HG03103 (cell line): Measurements from ENCODE around the gene TMEM163.
"Not testable (repeated sequence)": the region's sequence is repeated elsewhere in the genome, so short reads cannot be mapped to it uniquely, and the experiment has no call there.

Source experiments
- ATAC-seq: cut with Tn5 transposase; IDR thresholded peaks from one replicate; pipeline ENCODE4 v1.9.1; 2021; ENCODE audit warnings: low read depth; ENCODE audit not compliant: unreplicated experiment

TMEM163 gene

GRCh38 chr2:134586326-134586965 is 132.4 kb downstream of the TMEM163 start:
- no peak for ATAC-seq

- ATAC-seq = no peak
These were observed 134.7 kb downstream of the TMEM163 start for GRCh38 chr2:134583997-134584520.

- ATAC-seq = no peak
These were observed 135.3 kb downstream of the TMEM163 start for GRCh38 chr2:134583462-134583861.

GRCh38 chr2:134582547-134582899 is 136.3 kb downstream of the TMEM163 start:
- no peak for ATAC-seq

GRCh38 chr2:134581877-134582546 is 136.8 kb downstream of the TMEM163 start:
- ATAC-seq = no peak

- ATAC-seq = no peak
These were observed 140.5 kb downstream of the TMEM163 start for GRCh38 chr2:134578316-134578715.

- ATAC-seq = no peak
These were observed 142.3 kb downstream of the TMEM163 start for GRCh38 chr2:134576478-134576877.

GRCh38 chr2:134575888-134576287 is 142.9 kb downstream of the TMEM163 start:
- ATAC-seq = no peak

GRCh38 chr2:134574611-134575330 is 144.0 kb downstream of the TMEM163 start:
- no peak for ATAC-seq

- no peak for ATAC-seq
These were observed 145.1 kb downstream of the TMEM163 start for GRCh38 chr2:134573724-134574123.

- no peak for ATAC-seq
These were observed 145.8 kb downstream of the TMEM163 start for GRCh38 chr2:134573085-134573370.

- ATAC-seq = no peak
These were observed 146.3 kb downstream of the TMEM163 start for GRCh38 chr2:134572314-134573084.

GRCh38 chr2:134570676-134571075 is 148.1 kb downstream of the TMEM163 start:
- ATAC-seq = peak; percentile 70

GRCh38 chr2:134568413-134568812 is 150.4 kb downstream of the TMEM163 start:
- no peak for ATAC-seq

- ATAC-seq = no peak
These were observed 151.1 kb downstream of the TMEM163 start for GRCh38 chr2:134567666-134568065.

GRCh38 chr2:134564955-134565354 is 153.8 kb downstream of the TMEM163 start:
- ATAC-seq = not testable (repeated sequence)

- ATAC-seq = no peak
These were observed 154.3 kb downstream of the TMEM163 start for GRCh38 chr2:134564549-134564948.

- ATAC-seq = no peak
These were observed 160.5 kb downstream of the TMEM163 start for GRCh38 chr2:134558208-134558830.

GRCh38 chr2:134555411-134555810 is 163.4 kb downstream of the TMEM163 start:
- no peak for ATAC-seq

GRCh38 chr2:134553657-134554056 is 165.1 kb downstream of the TMEM163 start:
- ATAC-seq = no peak
